Activated CD8-positive, alpha-beta memory T cell treated with anti-CD3 and anti-CD28 coated beads, Interleukin-2, amount 50 U/mL, for 24 hours (primary cell): ENCODE results near the gene MSGN1.
"Not testable (repeated sequence)": the region's sequence is repeated elsewhere in the genome, so short reads cannot be mapped to it uniquely, and the experiment has no call there.

Experiments
- DNase-seq: peaks from one replicate; pipeline ENCODE4 v3.0.0-alpha.2; 2020; ENCODE audit errors: extremely low read depth

The MSGN1 gene

GRCh38 chr2:17805166-17805565 lies 11.1 kb upstream of the MSGN1 start:
- no peak for DNase-seq

GRCh38 chr2:17805717-17806363 lies 10.4 kb upstream of the MSGN1 start:
- no peak for DNase-seq

- DNase-seq: no peak
These were observed 3.1 kb upstream of the MSGN1 start for GRCh38 chr2:17813010-17813741.

GRCh38 chr2:17813742-17814473 lies 2.4 kb upstream of the MSGN1 start:
- no peak for DNase-seq

GRCh38 chr2:17814601-17815000 lies 1.7 kb upstream of the MSGN1 start:
- no peak for DNase-seq

GRCh38 chr2:17815468-17816184 lies 634 bp upstream of the MSGN1 start:
- no peak for DNase-seq

- DNase-seq: no peak
These were observed 2.1 kb downstream of the MSGN1 start for GRCh38 chr2:17818235-17818815.

GRCh38 chr2:17821080-17821479 lies 4.8 kb downstream of the MSGN1 start:
- no peak for DNase-seq

- no peak for DNase-seq
These were observed 5.5 kb downstream of the MSGN1 start for GRCh38 chr2:17821535-17822444.

- no peak for DNase-seq
These were observed 6.3 kb downstream of the MSGN1 start for GRCh38 chr2:17822445-17823117.

GRCh38 chr2:17823646-17824045 lies 7.4 kb downstream of the MSGN1 start:
- DNase-seq: not testable (repeated sequence)

- DNase-seq: no peak
These were observed 11.1 kb downstream of the MSGN1 start for GRCh38 chr2:17827316-17827715.

GRCh38 chr2:17827785-17828184 lies 11.5 kb downstream of the MSGN1 start:
- no peak for DNase-seq

GRCh38 chr2:17830053-17831034 lies 14.1 kb downstream of the MSGN1 start:
- DNase-seq: no peak

- no peak for DNase-seq
These were observed 19.3 kb downstream of the MSGN1 start for GRCh38 chr2:17835516-17835915.

GRCh38 chr2:17839959-17840358 lies 23.7 kb downstream of the MSGN1 start:
- no peak for DNase-seq

GRCh38 chr2:17843457-17843856 lies 27.2 kb downstream of the MSGN1 start:
- DNase-seq: no peak

- DNase-seq: no peak
These were observed 29.5 kb downstream of the MSGN1 start for GRCh38 chr2:17845806-17846205.

- DNase-seq: no peak
These were observed 30.4 kb downstream of the MSGN1 start for GRCh38 chr2:17846676-17847075.
